Activated naive CD4-positive, alpha-beta T cell treated with anti-CD3 and anti-CD28 coated beads, Interleukin-2, amount 50 U/mL, for 24 hours (primary cell): Measurements from ENCODE around the gene TRMT61A.

Experiments
- H3K27ac Mint-ChIP-seq: one replicate; pipeline ENCODE4 v1.8.0; 2021; ENCODE audit warnings: mild to moderate bottlenecking, mixed read lengths
- H3K27me3 Mint-ChIP-seq: one replicate; pipeline ENCODE4 v1.8.0; 2021; ENCODE audit warnings: mixed read lengths
- H3K36me3 Mint-ChIP-seq: one replicate; pipeline ENCODE4 v1.8.0; 2021; ENCODE audit warnings: mixed read lengths
- H3K4me1 Mint-ChIP-seq: one replicate; pipeline ENCODE4 v1.8.0; 2021; ENCODE audit warnings: mixed read lengths
- H3K4me3 Mint-ChIP-seq: one replicate; pipeline ENCODE4 v1.8.0; 2021; ENCODE audit warnings: mild to moderate bottlenecking, mixed read lengths
- H3K9me3 Mint-ChIP-seq: one replicate; pipeline ENCODE4 v1.8.0; 2021; ENCODE audit warnings: mixed read lengths

The TRMT61A gene

DNA sequence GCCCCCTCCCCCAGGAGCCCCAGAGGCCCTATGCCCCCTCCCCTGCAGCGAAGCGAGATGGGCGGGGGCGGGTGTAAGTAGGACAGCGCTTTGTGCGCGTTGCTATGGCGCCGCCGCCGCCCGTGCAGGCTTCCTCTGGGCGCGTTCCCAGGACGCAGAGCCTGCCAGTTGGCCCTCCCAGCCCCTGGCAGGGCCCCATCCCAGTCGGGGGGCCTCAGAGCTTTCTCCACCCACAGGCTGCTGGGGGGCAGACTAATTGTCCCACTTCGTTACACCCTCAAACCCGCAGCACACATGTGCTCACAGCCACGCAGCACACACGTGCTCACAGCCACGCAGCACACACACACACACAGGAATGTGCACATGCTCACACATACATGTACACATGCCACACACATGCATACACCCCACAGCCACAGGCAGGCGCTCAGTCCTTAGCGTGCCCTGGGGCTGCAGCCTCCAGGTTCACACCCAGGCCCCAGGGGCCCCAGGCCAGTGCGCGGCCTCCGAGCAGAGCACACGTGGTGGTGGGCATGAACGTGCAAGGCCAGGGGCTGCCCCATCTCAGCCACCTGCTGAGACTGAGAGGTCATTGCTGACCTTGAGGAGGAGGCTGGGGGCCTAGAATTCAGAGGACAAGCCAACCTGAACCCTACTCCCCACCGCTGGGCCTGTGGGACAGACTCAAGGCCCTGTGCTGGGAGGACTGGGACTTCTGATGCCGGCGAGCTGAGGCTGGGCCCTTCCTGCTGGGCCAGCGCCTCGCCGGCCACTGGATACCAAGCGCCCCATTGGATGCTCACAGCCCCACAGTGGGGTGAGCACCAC, 15.6 kb downstream of the TRMT61A start:
- Mint-ChIP-seq H3K9me3 (no peaks in the 10 kb centered on the region), H3K4me1 (no peaks in the 10 kb centered on the region), H3K27me3 (no peaks in the 10 kb centered on the region), H3K4me3 (no peak overlapping the region), H3K36me3 (no peaks in the 10 kb centered on the region), H3K27ac (no peak overlapping the region)

GRCh38 chr14:103545219-103545914, 16.4 kb downstream of the TRMT61A start:
- H3K9me3 Mint-ChIP-seq = no peaks in the 10 kb centered on the region
- no peaks in the 10 kb centered on the region for H3K4me1 Mint-ChIP-seq
- no peaks in the 10 kb centered on the region for H3K27me3 Mint-ChIP-seq
- H3K27ac Mint-ChIP-seq = no peak overlapping the region
- H3K4me3 Mint-ChIP-seq = no peak overlapping the region
- H3K36me3 Mint-ChIP-seq = no peaks in the 10 kb centered on the region

DNA sequence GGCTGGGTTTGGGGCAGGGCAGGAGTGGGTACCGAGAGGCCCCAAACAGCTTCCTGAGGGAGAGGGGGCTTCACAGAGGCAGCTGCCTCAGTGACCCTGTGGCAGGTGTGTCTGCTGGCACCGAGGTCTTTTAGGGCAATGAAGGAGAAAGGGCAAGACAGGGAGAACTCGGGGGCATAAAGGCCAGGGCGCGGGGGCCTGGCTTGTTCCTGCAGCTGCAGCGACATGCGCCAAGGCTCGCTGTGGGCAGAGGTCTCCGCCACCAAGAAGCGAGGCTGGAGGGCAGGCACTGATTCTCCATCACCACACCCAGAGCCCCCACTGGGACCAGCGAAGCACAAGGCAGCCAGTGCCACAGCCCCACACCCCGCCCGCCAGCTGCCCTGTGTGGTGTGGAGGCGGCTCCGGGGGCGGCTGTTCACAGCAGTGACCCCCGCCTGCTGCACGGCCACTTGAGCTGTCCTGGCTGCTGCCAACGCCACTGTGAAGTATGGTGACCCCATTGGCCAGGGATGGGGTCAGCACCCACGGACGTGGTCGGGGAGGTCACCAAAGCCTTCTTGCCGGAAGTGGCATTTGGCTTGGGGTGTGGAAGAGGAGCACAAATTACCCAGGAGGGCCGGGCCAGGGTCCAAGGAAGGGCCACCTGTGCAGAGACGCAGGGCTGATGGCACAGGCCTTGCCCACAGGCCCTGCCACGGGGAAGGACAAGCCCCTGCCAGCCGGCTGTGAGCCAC, 17.1 kb downstream of the TRMT61A start:
- no peaks in the 10 kb centered on the region for H3K9me3 Mint-ChIP-seq
- no peaks in the 10 kb centered on the region for H3K4me1 Mint-ChIP-seq
- H3K4me3 Mint-ChIP-seq = no peak overlapping the region
- H3K27ac Mint-ChIP-seq = no peak overlapping the region
- no peaks in the 10 kb centered on the region for H3K36me3 Mint-ChIP-seq
- no peaks in the 10 kb centered on the region for H3K27me3 Mint-ChIP-seq

DNA sequence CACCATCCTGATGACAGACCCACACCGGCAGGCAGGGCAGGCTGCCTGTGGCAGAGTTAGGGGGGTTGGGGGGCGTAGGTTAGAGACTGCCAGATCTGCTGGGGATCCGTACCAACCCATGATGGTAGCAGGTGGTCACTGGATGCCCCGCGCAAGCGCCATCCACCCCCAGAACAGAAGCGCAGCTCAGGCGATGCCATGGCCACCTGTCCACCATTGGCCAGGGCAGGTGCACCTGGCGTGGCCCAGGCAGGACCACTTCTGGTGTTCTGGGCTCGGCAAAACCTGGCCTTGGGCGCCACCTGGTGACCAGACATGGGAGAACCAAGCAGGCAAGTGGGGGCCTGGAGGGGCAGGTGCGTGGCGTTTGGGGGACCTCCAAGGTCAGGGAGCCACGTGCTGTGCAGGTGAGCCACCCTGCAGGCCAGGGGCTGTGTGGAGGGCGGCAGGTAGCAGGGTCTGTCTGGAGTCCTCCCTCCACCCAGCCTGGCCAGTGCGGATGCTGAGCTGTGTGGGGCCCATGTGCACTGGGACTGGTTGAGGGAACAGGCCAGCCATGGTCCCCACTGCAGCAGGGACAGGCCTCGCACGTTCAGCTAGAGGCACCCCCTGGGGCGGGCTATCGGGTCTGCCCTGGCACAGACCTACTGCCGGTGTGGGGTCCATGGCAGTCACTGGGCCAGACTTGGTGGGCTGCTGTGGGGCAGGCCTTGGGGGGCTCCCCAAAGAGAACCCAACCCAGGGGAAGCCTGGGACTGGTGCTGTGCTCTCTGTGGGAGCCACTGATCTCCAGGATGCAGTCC, 17.9 kb downstream of the TRMT61A start:
- Mint-ChIP-seq H3K9me3 (no peaks in the 10 kb centered on the region), H3K4me3 (no peak overlapping the region), H3K4me1 (no peaks in the 10 kb centered on the region), H3K36me3 (no peaks in the 10 kb centered on the region), H3K27me3 (no peaks in the 10 kb centered on the region), H3K27ac (no peak overlapping the region)

DNA sequence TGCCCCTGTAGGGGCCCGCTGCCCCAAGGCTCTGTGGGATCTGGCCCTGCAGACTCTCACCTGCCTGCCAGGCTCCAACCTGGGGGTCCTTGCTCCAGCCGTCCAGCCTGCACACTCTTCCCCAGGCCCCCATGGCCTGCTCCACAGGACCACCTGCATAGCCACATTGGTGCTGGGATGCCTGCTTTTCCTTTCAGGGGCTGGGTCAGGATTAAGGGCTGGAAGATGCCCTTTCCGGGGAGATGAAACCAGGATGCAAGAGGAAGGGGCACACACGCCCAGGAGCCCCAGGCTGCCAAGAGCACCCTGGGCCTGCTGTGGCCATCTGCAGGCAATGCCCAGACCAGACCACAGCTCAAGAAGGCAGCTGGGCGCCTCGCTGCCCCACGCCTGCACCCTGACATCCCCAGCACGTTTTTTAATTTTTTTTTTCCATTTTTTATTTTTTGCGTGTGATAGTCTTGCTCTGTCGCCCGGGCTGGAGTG, 18.5 kb downstream of the TRMT61A start:
- no peaks in the 10 kb centered on the region for H3K4me1 Mint-ChIP-seq
- H3K9me3 Mint-ChIP-seq = no peaks in the 10 kb centered on the region
- H3K36me3 Mint-ChIP-seq = no peaks in the 10 kb centered on the region
- no peak overlapping the region for H3K27ac Mint-ChIP-seq
- no peaks in the 10 kb centered on the region for H3K27me3 Mint-ChIP-seq
- H3K4me3 Mint-ChIP-seq = no peak overlapping the region

DNA sequence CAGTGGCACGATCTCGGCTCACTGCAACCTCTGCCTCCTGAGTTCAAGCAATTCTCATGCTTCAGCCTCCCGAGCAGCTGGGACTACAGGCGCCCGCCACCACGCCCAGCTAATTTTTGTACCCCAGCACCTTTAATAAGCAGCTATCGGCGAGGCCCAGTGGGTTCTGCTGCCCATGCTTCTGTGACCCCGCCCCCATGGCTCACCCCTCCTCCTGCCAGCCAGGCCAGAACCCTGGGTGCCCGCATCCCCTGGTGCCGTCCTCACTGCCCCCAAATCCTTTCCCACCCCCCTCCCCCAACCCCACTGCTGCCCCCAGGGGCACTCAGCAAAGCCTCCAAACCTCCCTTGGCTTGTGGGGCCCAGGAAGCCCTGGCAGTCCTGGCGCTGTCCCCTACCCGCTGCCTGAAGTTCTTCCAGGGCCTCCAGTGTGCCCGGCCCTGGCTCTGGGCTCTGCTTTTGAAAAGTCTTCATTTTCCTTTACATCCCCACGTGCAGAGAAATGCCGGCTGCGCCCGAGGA, 19.0 kb downstream of the TRMT61A start:
- H3K36me3 Mint-ChIP-seq = no peaks in the 10 kb centered on the region
- no peaks in the 10 kb centered on the region for H3K27me3 Mint-ChIP-seq
- H3K27ac Mint-ChIP-seq = no peak overlapping the region
- H3K9me3 Mint-ChIP-seq = no peaks in the 10 kb centered on the region
- H3K4me3 Mint-ChIP-seq = no peak overlapping the region
- H3K4me1 Mint-ChIP-seq = no peaks in the 10 kb centered on the region

DNA sequence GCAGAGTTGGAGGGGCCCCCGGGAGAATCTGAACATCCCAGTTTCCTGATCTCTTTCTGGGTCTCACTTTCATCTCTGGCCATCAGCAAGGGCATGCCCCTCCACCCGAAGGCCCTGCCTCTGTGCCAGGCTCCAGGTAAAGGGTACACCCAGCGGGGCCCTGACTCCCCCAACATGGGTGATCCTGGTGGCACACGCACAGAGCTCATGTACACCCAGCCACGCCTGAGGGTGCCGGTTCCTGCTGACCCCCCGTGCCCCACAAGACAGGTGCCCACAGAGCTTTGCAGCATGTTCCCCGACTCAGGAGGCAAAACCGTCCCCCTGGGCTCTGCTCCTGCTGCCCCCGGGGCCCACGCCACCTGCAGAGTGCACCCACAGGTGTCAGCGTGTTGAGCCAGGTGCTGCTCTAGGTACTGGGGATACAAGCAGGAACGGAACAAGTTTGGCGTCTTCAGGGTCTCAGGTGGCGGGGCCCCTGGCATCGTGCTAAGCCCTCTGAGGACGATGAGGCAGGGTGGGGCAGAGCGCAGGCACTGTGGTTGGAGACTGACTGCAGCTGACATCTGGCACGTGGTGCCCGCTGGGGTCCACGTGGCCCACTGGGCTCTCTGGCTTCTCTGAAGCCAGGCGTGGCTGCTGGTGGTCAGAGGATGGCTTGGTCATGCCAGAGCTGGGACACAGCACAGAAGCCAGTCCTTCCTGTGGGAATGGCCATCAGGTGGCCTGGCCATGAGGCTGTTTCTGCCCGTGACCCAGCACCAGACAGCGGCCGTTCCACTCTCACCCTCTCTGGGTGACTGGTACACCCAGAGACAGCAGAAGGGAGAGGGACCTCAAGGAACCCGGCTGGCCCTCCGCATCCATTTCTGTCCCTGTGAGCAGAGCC, 19.7 kb downstream of the TRMT61A start:
- no peak overlapping the region for H3K27ac Mint-ChIP-seq
- no peaks in the 10 kb centered on the region for H3K9me3 Mint-ChIP-seq

GRCh38 chr14:103549361-103550311, 20.6 kb downstream of the TRMT61A start:
- Mint-ChIP-seq H3K36me3 (no peaks in the 10 kb centered on the region), H3K4me1 (peaks cover under 1% of the 10 kb centered on the region), H3K4me3 (no peak overlapping the region), H3K27me3 (no peaks in the 10 kb centered on the region), H3K27ac (no peak overlapping the region), H3K9me3 (no peaks in the 10 kb centered on the region)

More for the DNA sequence above, 19.7 kb downstream of the TRMT61A start:
- Mint-ChIP-seq H3K4me3 (no peak overlapping the region), H3K4me1 (no peaks in the 10 kb centered on the region), H3K36me3 (no peaks in the 10 kb centered on the region), H3K27me3 (no peaks in the 10 kb centered on the region)

GRCh38 chr14:103550451-103551337, 21.7 kb downstream of the TRMT61A start:
- Mint-ChIP-seq H3K4me3 (no peak overlapping the region), H3K4me1 (peaks cover 9% of the 10 kb centered on the region), H3K36me3 (peaks cover 1% of the 10 kb centered on the region), H3K27ac (no peak overlapping the region), H3K27me3 (no peaks in the 10 kb centered on the region), H3K9me3 (no peaks in the 10 kb centered on the region)

GRCh38 chr14:103551338-103551762, 22.4 kb downstream of the TRMT61A start:
- H3K27me3 Mint-ChIP-seq = no peaks in the 10 kb centered on the region
- peaks cover 9% of the 10 kb centered on the region for H3K4me1 Mint-ChIP-seq
- H3K36me3 Mint-ChIP-seq = peaks cover 1% of the 10 kb centered on the region
- H3K27ac Mint-ChIP-seq = no peak overlapping the region
- no peaks in the 10 kb centered on the region for H3K9me3 Mint-ChIP-seq
- no peak overlapping the region for H3K4me3 Mint-ChIP-seq

DNA sequence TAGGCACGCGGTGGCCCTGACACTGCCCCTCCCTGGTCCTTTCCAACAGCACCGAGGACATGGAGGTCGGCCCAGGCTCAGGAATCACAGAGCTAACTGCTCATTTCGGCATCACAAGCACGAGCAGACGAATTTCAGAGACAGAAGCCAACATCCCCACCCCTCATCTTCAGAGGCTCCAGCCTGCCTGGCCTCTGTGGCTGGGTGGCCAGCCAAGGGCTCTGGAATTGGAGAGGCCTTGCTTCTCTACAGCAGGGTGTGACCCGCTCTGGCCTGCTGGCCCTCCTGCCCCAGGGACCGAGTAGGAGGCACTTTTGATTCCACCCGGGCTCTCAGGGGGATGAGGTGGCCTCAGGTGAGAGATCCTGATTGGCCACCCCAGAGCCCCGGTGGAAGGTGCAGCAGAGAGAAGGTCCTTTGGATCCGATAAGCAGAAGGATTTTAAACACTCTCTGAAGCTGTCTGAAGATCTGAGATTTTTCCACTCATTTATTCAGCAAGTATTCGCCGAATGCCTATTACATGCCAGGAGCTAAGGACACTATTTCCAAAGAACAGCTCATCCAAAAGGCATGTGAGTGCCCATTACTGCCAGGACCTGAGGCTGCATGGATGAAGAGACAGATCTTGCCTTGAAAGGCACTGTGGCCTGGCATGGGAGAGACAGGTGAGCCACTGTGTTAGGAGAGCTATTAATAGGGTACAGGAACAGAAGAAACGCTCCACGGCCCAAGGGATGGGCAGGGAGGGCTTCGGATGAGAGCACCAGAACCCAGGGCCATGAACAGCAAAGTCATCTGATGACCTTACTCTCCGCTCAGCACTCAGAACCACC, 23.2 kb downstream of the TRMT61A start:
- Mint-ChIP-seq H3K27ac (no peak overlapping the region), H3K9me3 (no peaks in the 10 kb centered on the region), H3K36me3 (peaks cover 1% of the 10 kb centered on the region), H3K27me3 (no peaks in the 10 kb centered on the region), H3K4me1 (peaks cover 17% of the 10 kb centered on the region), H3K4me3 (no peak overlapping the region)

DNA sequence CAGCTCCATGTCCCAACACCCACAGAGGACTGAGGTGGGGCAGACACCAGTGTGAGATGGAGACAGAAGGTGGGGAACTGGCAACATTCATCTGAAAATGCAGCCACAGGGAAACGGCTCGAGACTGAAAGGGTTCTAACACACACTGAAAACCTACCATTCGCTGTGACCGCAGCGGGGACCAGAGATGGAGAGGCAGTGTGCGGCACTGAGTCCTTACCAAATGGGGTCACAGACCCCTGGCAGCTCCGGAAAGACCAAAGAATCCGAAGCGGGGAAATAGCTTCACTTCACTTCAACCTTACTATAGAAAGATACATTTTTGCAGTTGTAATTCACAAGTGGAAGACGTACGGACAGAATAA, 23.8 kb downstream of the TRMT61A start:
- no peak overlapping the region for H3K4me3 Mint-ChIP-seq
- H3K27me3 Mint-ChIP-seq = no peaks in the 10 kb centered on the region
- peaks cover 1% of the 10 kb centered on the region for H3K36me3 Mint-ChIP-seq
- no peaks in the 10 kb centered on the region for H3K9me3 Mint-ChIP-seq
- no peak overlapping the region for H3K27ac Mint-ChIP-seq
- peaks cover 22% of the 10 kb centered on the region for H3K4me1 Mint-ChIP-seq
